Lower lobe of right lung (tissue), 2 donors: ENCODE data around the gene HAUS3. TPM values are rescaled to one million over a fixed set of nuclear protein-coding genes. Genes with fewer than 3 reads are reported as not detected.

Experiments used
- ATAC-seq, 2 donors: fragments of 200-7000 bp; cut with Tn5 transposase; one replicate each; pipeline ENCODE4 v1.9.1; 2020 to 2022; ENCODE audit warnings: mild to moderate bottlenecking in 2 of 2, moderate library complexity in 2 of 2
- DNase-seq: peaks from one replicate; pipeline ENCODE4 v3.0.0-alpha.2; 2020
- H3K27ac ChIP-seq: fragments of 200-600 bp; one replicate; pipeline ENCODE4 v1.8.0; 2022
- H3K27me3 ChIP-seq: fragments of 200-600 bp; one replicate; pipeline ENCODE4 v1.8.0; 2022; ENCODE audit warnings: low read depth
- H3K36me3 ChIP-seq: fragments of 200-600 bp; one replicate; pipeline ENCODE4 v1.8.0; 2022; ENCODE audit warnings: mild to moderate bottlenecking
- H3K4me1 ChIP-seq: fragments of 200-600 bp; one replicate; pipeline ENCODE4 v1.8.0; 2022
- H3K4me3 ChIP-seq: fragments of 200-600 bp; one replicate; pipeline ENCODE4 v1.8.0; 2022; ENCODE audit warnings: mild to moderate bottlenecking
- H3K9me3 ChIP-seq: fragments of 200-600 bp; one replicate; pipeline ENCODE4 v1.8.0; 2022
- CTCF ChIP-seq: fragments of 200-600 bp; IDR thresholded peaks from one replicate; pipeline ENCODE4 v1.8.0; 2022; ENCODE audit warnings: antibody characterized with exemption, mild to moderate bottlenecking
- intact Hi-C: fragments of 100-400 bp; cut with DNase I; formaldehyde crosslinking; loops from one replicate; pipeline ENCODE4 v1.11.0; 2022
- total RNA-seq: library from RNA; stranded (reverse); fragmentation: NEBNext Ultra II Directional; extraction: Animal tissue kit (Norgen Biotek cat#: 25700); gene quantifications from one replicate; pipeline ENCODE4 v1.2.1, GENCODE V29; 2021
- donor health status: DM: no; HTN: yes; CAD: no; lungs with severe emphysema.

Gene HAUS3
- total RNA-seq, 1 donor from 2014 or later = 12.3 TPM

- Histone ChIP-seq H3K4me1 (peaks cover 60% of the 10 kb centered on the region), H3K27ac (peak overlapping the region; percentile 87), H3K4me3 (peak overlapping the region; percentile 17), H3K27me3 (no peaks in the 10 kb centered on the region), H3K36me3 (peaks cover 50% of the 10 kb centered on the region), H3K9me3 (no peaks in the 10 kb centered on the region)
- DNase-seq (peak; percentile 39), ATAC-seq (no peak)
- no peak for TF ChIP-seq CTCF
- intact Hi-C loops = no loop called here
These were observed 15.6 kb upstream of the HAUS3 start for GRCh38 chr4:2257361-2258081.

- H3K9me3 ChIP-seq = no peaks in the 10 kb centered on the region
- no peaks in the 10 kb centered on the region for H3K27me3 ChIP-seq
- intact Hi-C loops = no loop called here
- no peak for TF ChIP-seq CTCF
- ATAC-seq = peak; percentile 28 to 43
- peak; percentile 65 for DNase-seq
- peak overlapping the region; percentile 20 for H3K4me3 ChIP-seq
- H3K36me3 ChIP-seq = peaks cover 58% of the 10 kb centered on the region
- peaks cover 60% of the 10 kb centered on the region for H3K4me1 ChIP-seq
- H3K27ac ChIP-seq = peak overlapping the region; percentile 87
These were observed 14.9 kb upstream of the HAUS3 start for GRCh38 chr4:2256781-2257191.

GRCh38 chr4:2256156-2256731, 14.3 kb upstream of the HAUS3 start:
- Histone ChIP-seq H3K4me3 (peak overlapping the region; percentile 20), H3K36me3 (peaks cover 63% of the 10 kb centered on the region), H3K4me1 (peaks cover 60% of the 10 kb centered on the region), H3K9me3 (no peaks in the 10 kb centered on the region), H3K27ac (peak overlapping the region; percentile 87), H3K27me3 (no peaks in the 10 kb centered on the region)
- DNase-seq (peak; percentile 55), ATAC-seq (peak; percentile 31 to 36)
- intact Hi-C loops = no loop called here
- no peak for TF ChIP-seq CTCF

GRCh38 chr4:2255501-2256155, 13.7 kb upstream of the HAUS3 start:
- peaks cover 69% of the 10 kb centered on the region for H3K36me3 ChIP-seq
- H3K4me1 ChIP-seq = peaks cover 58% of the 10 kb centered on the region
- intact Hi-C loops = no loop called here
- peak overlapping the region; percentile 87 for H3K27ac ChIP-seq
- H3K27me3 ChIP-seq = no peaks in the 10 kb centered on the region
- DNase-seq = peak; percentile 49
- H3K4me3 ChIP-seq = peak overlapping the region; percentile 20
- ATAC-seq = peak in 1 of 2 donors; percentile 4
- no peaks in the 10 kb centered on the region for H3K9me3 ChIP-seq
- no peak for TF ChIP-seq CTCF

GRCh38 chr4:2254665-2255500, 13.0 kb upstream of the HAUS3 start:
- Histone ChIP-seq H3K36me3 (peaks cover 77% of the 10 kb centered on the region), H3K27ac (peak overlapping the region; percentile 87), H3K27me3 (no peaks in the 10 kb centered on the region), H3K4me3 (no peak overlapping the region), H3K4me1 (peaks cover 50% of the 10 kb centered on the region), H3K9me3 (no peaks in the 10 kb centered on the region)
- intact Hi-C loops = no loop called here
- no peak for TF ChIP-seq CTCF
- DNase-seq = peak; percentile 32
- ATAC-seq = no peak
